DMS153 treated with DMSO at 0.1 percent for 48 hours (cell line): ENCODE results near the gene GNAL.

Source experiments
- DNase-seq: peaks from one replicate; lab custom pipeline; 2025; ENCODE audit not compliant: unreplicated experiment; lab: John Stamatoyannopoulos, UW

GNAL gene

GRCh38 chr18:11759456-11759855 is 70.4 kb downstream of the GNAL start:
- DNase-seq, result no peak

- DNase-seq, result no peak
Measured at GRCh38 chr18:11760498-11761167, 71.6 kb downstream of the GNAL start.

- no peak for DNase-seq
Measured at GRCh38 chr18:11761553-11761952, 72.5 kb downstream of the GNAL start.

- DNase-seq, result no peak
Measured at GRCh38 chr18:11762429-11762828, 73.4 kb downstream of the GNAL start.

- no peak for DNase-seq
Measured at GRCh38 chr18:11767329-11767728, 78.3 kb downstream of the GNAL start.

GRCh38 chr18:11767935-11768334 is 78.9 kb downstream of the GNAL start:
- no peak for DNase-seq

- DNase-seq, result no peak
Measured at GRCh38 chr18:11775436-11776174, 86.5 kb downstream of the GNAL start.

- no peak for DNase-seq
Measured at GRCh38 chr18:11780042-11780441, 91.0 kb downstream of the GNAL start.

GRCh38 chr18:11783716-11784331 is 94.8 kb downstream of the GNAL start:
- no peak for DNase-seq

GRCh38 chr18:11784674-11785304 is 95.7 kb downstream of the GNAL start:
- DNase-seq, result no peak

GRCh38 chr18:11785444-11786055 is 96.5 kb downstream of the GNAL start:
- DNase-seq, result no peak

GRCh38 chr18:11789716-11790510 is 100.8 kb downstream of the GNAL start:
- no peak for DNase-seq

GRCh38 chr18:11791131-11791530 is 102.1 kb downstream of the GNAL start:
- no peak for DNase-seq

GRCh38 chr18:11792632-11793031 is 103.6 kb downstream of the GNAL start:
- no peak for DNase-seq

- no peak for DNase-seq
Measured at GRCh38 chr18:11794195-11794594, 105.1 kb downstream of the GNAL start.

GRCh38 chr18:11795916-11796315 is 106.9 kb downstream of the GNAL start:
- DNase-seq, result no peak

- DNase-seq, result no peak
Measured at GRCh38 chr18:11798271-11798670, 109.2 kb downstream of the GNAL start.

- DNase-seq, result no peak
Measured at GRCh38 chr18:11799066-11799465, 110.0 kb downstream of the GNAL start.

- no peak for DNase-seq
Measured at GRCh38 chr18:11800566-11801334, 111.7 kb downstream of the GNAL start.

GRCh38 chr18:11801573-11801972 is 112.5 kb downstream of the GNAL start:
- DNase-seq, result no peak
